Natural killer cell (primary cell): Measurements from ENCODE around the gene ENO1. TPM values are rescaled to one million over a fixed set of nuclear protein-coding genes. Genes with fewer than 3 reads are reported as not detected.

Experiments used
- ATAC-seq, 3 donors: fragments of 150-1000 bp in 2 of 3; fragments of 200-7000 bp in 1 of 3; cut with Tn5 transposase; 1 replicate in 1 of 3; 2 replicates in 2 of 3; pipeline ENCODE4 v1.10.0; 2021; ENCODE audit warnings: mild to moderate bottlenecking in 2 of 3, moderate library complexity in 2 of 3
- DNase-seq, 2 donors: peaks; one replicate each; pipeline versions ENCODE4 v3.0.0 to v3.0.0-alpha.2; 2013 to 2021; ENCODE audit warnings: mixed read lengths in 1 of 2
- H3K27ac ChIP-seq: one replicate; pipeline ENCODE4 v1.5.1; 2013; ENCODE audit warnings: mild to moderate bottlenecking, low read length
- H3K27me3 ChIP-seq: one replicate; pipeline ENCODE4 v1.6.1; 2013; ENCODE audit warnings: low read length; ENCODE audit not compliant: control insufficient read depth, insufficient read depth
- H3K36me3 ChIP-seq: one replicate; pipeline ENCODE4 v1.6.1; 2013; ENCODE audit warnings: low read length; ENCODE audit not compliant: control insufficient read depth, insufficient read depth
- H3K4me1 ChIP-seq: one replicate; pipeline ENCODE4 v1.6.1; 2013; ENCODE audit warnings: low read length; ENCODE audit not compliant: control insufficient read depth, insufficient read depth
- H3K4me3 ChIP-seq: one replicate; pipeline ENCODE4 v1.5.1; 2013; ENCODE audit warnings: low read length
- H3K9me3 ChIP-seq: one replicate; pipeline ENCODE4 v1.6.1; 2013; ENCODE audit warnings: low read length; ENCODE audit not compliant: control insufficient read depth, insufficient read depth
- H3K27ac Mint-ChIP-seq, 2 donors: one replicate each; pipeline ENCODE4 v1.8.0; 2022; ENCODE audit warnings: mild to moderate bottlenecking in 2 of 2, mixed read lengths in 2 of 2, moderate library complexity in 1 of 2
- H3K27me3 Mint-ChIP-seq, 2 donors: one replicate each; pipeline ENCODE4 v1.8.0; 2022; ENCODE audit warnings: low read depth in 2 of 2, mixed read lengths in 2 of 2
- H3K36me3 Mint-ChIP-seq: one replicate; pipeline ENCODE4 v1.8.0; 2022; ENCODE audit warnings: mixed read lengths
- H3K4me1 Mint-ChIP-seq, 2 donors: one replicate each; pipeline ENCODE4 v1.8.0; 2022; ENCODE audit warnings: mixed read lengths in 2 of 2
- H3K4me3 Mint-ChIP-seq: one replicate; pipeline ENCODE4 v1.8.0; 2022; ENCODE audit warnings: mild to moderate bottlenecking, moderate library complexity, mixed read lengths
- H3K9me3 Mint-ChIP-seq, 2 donors: one replicate each; pipeline ENCODE4 v1.8.0; 2022; ENCODE audit warnings: mixed read lengths in 2 of 2
- WGBS: methylation state at CpG from one replicate; pipeline ENCODE4 v1.1.7; 2013; ENCODE audit warnings: missing lambda C conversion rate; ENCODE audit not compliant: insufficient coverage; 5-methylcytosine and 5-hydroxymethylcytosine counted together
- intact Hi-C: fragments of 100-400 bp; cut with micrococcal nuclease; formaldehyde crosslinking; loops from one replicate; pipeline ENCODE4 v1.14.2; 2022
- total RNA-seq, 4 donors: library from RNA; stranded (reverse); fragments of 120-200 nt in 1 of 4; gene quantifications; one replicate each; pipeline versions ENCODE4 v1.2.3 to v1.2.4, GENCODE V29; 2013 to 2022
- TF ChIP-seq, protein P1 (sequence below): fragments of 200-600 bp; IDR thresholded peaks from one replicate; pipeline ENCODE4 v1.8.0; 2022; ENCODE audit warnings: antibody characterized with exemption

The ENO1 gene
- total RNA-seq, 3 donors from 2014 or later (not counting 1 experiment from before 2014, with no cell fraction given): 254 to 299 (median 266) TPM

DNA sequence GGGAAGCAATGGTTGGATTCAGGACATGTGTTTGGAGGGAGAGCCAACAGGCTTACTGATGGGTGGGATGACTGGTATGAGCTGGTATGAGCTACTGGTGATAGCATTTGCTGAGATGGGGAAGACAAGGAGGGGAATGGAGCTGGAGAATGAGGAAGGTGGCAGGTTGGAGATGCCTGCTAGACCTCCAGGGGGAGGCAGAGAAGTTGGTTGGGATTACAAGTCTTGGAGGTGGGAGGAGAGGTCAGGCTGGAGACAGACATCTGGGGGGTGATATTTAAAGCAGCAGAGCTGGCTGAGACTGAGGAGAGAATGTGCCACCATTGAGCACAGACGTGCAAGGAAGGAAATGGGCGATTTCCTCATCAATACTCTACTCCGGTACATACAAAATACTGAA is 31.8 kb upstream of the ENO1 start:
- Mint-ChIP-seq H3K27me3 (no peaks in the 10 kb centered on the region), H3K27ac (no peak overlapping the region)
- intact Hi-C loops: no loop called here

DNA sequence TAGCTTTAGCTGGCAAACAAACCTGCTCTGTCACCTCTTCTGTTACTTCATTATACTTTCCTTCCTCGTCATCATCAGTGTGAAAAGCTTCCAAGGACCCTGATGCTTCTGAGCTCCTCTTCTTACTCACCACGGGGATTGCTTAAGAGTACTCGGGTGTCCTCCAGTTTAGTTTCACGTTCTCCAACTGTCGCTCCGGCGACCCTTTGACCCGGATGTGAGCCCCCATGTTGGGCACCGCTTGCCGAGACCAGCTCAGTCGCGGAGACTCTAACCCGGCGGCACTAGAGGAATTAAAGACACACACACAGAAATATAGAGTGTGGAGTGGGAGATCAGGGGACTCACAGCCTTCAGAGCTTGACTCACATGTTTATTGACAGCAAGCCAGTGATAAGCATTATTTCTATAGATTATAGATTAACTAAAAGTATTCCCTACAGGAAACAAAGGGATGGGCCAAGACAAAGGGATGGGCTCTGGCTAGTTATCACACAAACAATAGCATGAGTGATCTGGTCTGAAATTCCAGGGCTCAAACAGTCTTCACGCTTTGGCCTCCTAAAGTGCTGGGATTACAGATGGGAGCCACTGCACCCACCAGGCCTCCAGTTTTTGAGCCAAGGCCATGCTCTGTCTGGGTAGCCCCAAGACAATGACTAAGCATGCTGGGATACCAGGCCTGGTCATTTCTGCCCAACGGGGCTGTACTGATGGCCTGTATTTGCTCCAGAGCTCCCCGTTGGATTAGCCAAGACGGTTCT is 30.1 kb upstream of the ENO1 start:
- Histone ChIP-seq H3K36me3 (no peaks in the 10 kb centered on the region), H3K27me3 (no peaks in the 10 kb centered on the region), H3K27ac (no peak overlapping the region), H3K4me1 (no peaks in the 10 kb centered on the region), H3K4me3 (no peak overlapping the region), H3K9me3 (no peaks in the 10 kb centered on the region)
- TF ChIP-seq, protein P1, sequence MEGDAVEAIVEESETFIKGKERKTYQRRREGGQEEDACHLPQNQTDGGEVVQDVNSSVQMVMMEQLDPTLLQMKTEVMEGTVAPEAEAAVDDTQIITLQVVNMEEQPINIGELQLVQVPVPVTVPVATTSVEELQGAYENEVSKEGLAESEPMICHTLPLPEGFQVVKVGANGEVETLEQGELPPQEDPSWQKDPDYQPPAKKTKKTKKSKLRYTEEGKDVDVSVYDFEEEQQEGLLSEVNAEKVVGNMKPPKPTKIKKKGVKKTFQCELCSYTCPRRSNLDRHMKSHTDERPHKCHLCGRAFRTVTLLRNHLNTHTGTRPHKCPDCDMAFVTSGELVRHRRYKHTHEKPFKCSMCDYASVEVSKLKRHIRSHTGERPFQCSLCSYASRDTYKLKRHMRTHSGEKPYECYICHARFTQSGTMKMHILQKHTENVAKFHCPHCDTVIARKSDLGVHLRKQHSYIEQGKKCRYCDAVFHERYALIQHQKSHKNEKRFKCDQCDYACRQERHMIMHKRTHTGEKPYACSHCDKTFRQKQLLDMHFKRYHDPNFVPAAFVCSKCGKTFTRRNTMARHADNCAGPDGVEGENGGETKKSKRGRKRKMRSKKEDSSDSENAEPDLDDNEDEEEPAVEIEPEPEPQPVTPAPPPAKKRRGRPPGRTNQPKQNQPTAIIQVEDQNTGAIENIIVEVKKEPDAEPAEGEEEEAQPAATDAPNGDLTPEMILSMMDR: no peak
- intact Hi-C loops: no loop called here
- Mint-ChIP-seq H3K27ac (no peak overlapping the region), H3K4me1 (no peaks in the 10 kb centered on the region), H3K36me3 (no peaks in the 10 kb centered on the region), H3K27me3 (no peaks in the 10 kb centered on the region), H3K9me3 (no peaks in the 10 kb centered on the region), H3K4me3 (no peak overlapping the region)
- no peak for DNase-seq
- WGBS: 83% methylated on average over 13 of the region's 18 CpGs
- no peak for ATAC-seq

More for the DNA sequence above, 31.8 kb upstream of the ENO1 start:
- WGBS: no CpG with 5 or more reads among the region's 3 CpGs
- Mint-ChIP-seq H3K4me3 (no peak overlapping the region), H3K9me3 (no peaks in the 10 kb centered on the region), H3K4me1 (no peaks in the 10 kb centered on the region), H3K36me3 (no peaks in the 10 kb centered on the region)
- DNase-seq (no peak), ATAC-seq (no peak)
- no peaks in the 10 kb centered on the region for H3K9me3 ChIP-seq
- no peak overlapping the region for H3K4me3 ChIP-seq
- no peaks in the 10 kb centered on the region for H3K27me3 ChIP-seq
- H3K27ac ChIP-seq: no peak overlapping the region
- TF ChIP-seq, protein P1: no peak
- H3K4me1 ChIP-seq: no peaks in the 10 kb centered on the region
- no peaks in the 10 kb centered on the region for H3K36me3 ChIP-seq

DNA sequence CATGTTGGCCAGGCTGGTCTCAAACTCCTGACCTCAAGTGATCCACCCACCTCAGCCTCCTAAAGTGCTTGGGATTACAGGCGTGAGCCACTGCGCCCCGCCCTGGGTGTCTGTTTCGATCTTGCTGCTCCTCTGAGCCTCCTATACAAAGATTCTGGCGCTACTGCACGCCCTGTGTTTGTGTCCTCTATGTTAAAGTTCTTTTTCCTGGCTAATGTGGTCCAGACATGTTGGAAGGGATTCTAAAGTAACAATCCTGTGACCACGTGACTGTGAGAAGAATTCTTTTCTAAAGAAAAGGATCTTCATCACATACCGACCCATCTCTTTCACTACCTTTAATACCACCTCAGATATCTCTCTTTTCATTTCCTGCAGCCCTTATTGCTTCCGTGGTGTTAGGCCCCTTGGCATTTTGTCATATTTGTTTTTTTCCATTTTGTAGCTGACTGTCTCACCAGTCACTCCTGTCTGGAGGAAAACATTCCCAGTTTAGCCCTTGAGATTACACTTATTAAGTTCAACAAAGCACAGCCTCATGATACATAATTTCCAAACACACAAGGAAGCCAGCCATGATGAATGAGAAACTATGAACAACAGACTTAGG is 27.2 kb upstream of the ENO1 start:
- H3K4me3 Mint-ChIP-seq: no peak overlapping the region
- DNase-seq (no peak), ATAC-seq (no peak)
- H3K9me3 Mint-ChIP-seq: no peaks in the 10 kb centered on the region
- no peaks in the 10 kb centered on the region for H3K4me1 Mint-ChIP-seq
- H3K27ac Mint-ChIP-seq: no peak overlapping the region
- no peaks in the 10 kb centered on the region for H3K9me3 ChIP-seq
- H3K27me3 ChIP-seq: no peaks in the 10 kb centered on the region
- 78% methylated on average over 9 of the region's 9 CpGs for WGBS
- intact Hi-C loops: no loop called here
- H3K36me3 Mint-ChIP-seq: no peaks in the 10 kb centered on the region
- no peaks in the 10 kb centered on the region for H3K36me3 ChIP-seq
- H3K4me3 ChIP-seq: no peak overlapping the region
- no peaks in the 10 kb centered on the region for H3K27me3 Mint-ChIP-seq
- TF ChIP-seq, protein P1: no peak
- no peaks in the 10 kb centered on the region for H3K4me1 ChIP-seq
- H3K27ac ChIP-seq: no peak overlapping the region
